GM19438 (cell line): ENCODE measurements around the gene CCT2.
"Not testable (repeated sequence)": the region's sequence is repeated elsewhere in the genome, so short reads cannot be mapped to it uniquely, and the experiment has no call there.

Experiments
- ATAC-seq: cut with Tn5 transposase; IDR thresholded peaks from one replicate; pipeline ENCODE4 v1.9.1; 2021; ENCODE audit warnings: low read depth; ENCODE audit not compliant: unreplicated experiment

The CCT2 gene

DNA sequence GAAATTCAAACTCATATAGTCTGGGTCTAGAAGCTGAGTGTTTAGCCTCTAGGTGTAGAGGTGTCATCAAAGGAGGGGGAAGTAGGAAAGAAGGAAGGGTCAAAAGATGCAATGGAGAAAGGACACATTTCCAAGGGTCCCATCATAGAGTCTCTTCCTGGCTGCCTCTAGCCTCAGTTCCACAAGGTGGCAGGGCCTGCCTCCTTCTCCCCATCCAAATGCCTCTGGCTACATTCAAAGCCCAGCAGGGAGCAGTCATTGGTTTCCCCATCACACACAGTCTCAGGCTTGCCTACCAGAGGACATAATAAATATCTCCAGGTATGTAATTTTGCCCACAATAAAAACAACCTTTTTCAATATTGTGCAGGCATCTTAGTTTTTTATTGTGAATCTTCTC lies 2.1 kb upstream of the CCT2 start:
- ATAC-seq = no peak

DNA sequence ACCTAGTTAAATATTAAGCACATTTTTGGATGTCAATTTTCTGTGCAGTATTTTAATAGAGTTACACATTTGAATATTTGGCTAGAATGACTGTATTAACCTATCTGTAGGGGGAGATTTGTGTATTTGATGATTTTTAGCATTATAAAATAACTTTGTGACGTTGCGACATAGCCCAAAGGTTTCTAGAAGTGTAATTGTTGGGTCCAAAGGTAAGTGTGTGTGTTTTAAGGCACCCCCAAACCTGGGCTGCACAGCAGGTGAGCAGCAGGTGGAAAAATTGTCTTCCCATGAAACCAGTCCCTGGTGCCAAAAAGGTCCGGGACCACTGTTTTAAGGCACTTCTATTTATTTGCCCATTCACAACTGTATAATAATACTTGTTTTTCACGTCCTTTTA lies 3.3 kb downstream of the CCT2 start:
- no peak for ATAC-seq

- no peak for ATAC-seq
These were observed 3.8 kb downstream of the CCT2 start for GRCh38 chr12:69589082-69589481.

GRCh38 chr12:69595689-69596088 lies 10.4 kb downstream of the CCT2 start:
- ATAC-seq = no peak

DNA sequence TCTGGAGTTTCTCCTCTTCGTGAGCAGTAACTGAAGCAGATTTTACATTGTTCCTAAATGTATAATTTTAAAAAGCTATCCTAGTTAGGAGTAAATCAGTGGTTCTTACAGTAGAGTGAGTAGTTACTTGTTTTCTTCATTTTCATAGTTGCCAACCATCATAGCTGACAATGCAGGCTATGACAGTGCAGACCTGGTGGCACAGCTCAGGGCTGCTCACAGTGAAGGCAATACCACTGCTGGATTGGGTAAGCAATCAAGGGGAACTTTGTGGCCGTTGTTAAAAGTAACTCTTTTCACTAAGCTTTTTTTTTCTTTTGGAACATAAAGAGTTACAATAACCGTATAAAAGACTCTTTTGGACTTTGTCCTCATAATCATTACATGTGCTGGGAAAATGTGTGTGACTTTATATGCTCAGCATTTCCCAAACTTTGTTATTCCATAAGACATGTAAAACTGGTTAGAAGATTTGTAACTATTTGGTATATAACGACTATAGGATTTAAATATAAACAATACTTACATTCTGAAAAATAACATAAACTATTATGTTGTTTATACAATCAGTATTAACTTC lies 13.0 kb downstream of the CCT2 start:
- no peak for ATAC-seq

DNA sequence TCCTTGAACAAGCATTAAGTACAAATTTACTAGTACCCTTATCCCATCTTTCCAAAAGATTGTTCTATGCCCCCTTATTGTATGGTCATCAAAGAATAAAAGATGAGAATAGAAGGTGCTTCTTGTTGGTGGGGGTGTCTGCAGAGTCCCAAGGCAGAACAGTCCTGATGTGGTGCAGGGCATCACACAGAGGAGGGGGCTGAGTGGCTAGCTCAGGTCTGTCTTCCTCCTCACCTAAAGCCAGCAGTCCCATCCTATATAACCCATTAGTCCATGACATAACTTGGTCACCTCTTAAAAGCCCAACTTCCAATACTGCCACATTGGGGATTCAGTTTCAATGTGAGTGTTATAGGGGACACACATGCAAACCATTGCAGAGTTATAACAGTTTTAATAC lies 15.5 kb downstream of the CCT2 start:
- no peak for ATAC-seq

GRCh38 chr12:69601962-69602685 lies 16.9 kb downstream of the CCT2 start:
- ATAC-seq = no peak

GRCh38 chr12:69602954-69603353 lies 17.7 kb downstream of the CCT2 start:
- no peak for ATAC-seq

DNA sequence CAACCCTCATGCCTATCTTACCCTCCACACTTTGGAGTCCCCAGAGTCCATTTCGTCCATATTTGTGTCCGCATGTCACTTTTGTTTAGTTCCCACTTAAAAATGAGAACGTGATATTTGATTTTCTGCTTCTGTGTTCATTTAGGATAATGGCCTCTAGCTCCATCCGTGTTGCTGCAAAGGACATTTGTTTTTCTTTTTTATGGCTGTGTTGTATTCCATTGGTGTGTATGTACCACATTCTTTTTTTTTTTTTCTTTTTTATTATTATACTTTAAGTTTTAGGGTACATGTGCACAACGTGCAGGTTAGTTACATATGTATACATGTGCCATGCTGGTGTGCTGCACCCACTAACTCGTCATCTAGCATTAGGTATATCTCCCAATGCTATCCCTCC lies 18.3 kb downstream of the CCT2 start:
- not testable (repeated sequence) for ATAC-seq

- not testable (repeated sequence) for ATAC-seq
These were observed 19.0 kb downstream of the CCT2 start for GRCh38 chr12:69604275-69604674.

- no peak for ATAC-seq
These were observed 22.9 kb downstream of the CCT2 start for GRCh38 chr12:69608114-69608513.

GRCh38 chr12:69610126-69610525 lies 24.9 kb downstream of the CCT2 start:
- no peak for ATAC-seq

GRCh38 chr12:69610729-69611128 lies 25.5 kb downstream of the CCT2 start, which contains the start of gene LRRC10:
TSS of gene LRRC10 (minus strand) at chr12:69610907. CDS start at chr12:69610838, 69 bp downstream.
- ATAC-seq = no peak

DNA sequence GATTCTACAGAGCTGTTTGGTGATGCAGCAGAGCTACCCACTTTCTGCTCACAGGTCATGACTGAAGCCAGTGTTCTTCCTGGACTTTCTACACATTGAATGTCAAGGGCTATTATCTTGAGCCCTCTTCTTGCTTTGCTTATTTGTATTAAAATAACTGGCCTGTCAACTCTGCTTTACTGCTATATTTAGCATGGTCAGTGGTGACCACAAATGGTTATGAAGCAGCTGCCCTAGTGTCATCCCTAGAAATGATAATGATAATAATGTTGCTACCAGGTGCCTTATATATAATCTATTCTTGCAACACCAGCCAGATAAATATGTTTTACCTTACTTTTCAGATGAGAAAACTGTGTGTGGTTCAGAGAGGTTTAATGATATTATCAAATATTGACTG lies 28.1 kb downstream of the CCT2 start:
- ATAC-seq = no peak

GRCh38 chr12:69616025-69616424 lies 30.8 kb downstream of the CCT2 start:
- no peak for ATAC-seq

DNA sequence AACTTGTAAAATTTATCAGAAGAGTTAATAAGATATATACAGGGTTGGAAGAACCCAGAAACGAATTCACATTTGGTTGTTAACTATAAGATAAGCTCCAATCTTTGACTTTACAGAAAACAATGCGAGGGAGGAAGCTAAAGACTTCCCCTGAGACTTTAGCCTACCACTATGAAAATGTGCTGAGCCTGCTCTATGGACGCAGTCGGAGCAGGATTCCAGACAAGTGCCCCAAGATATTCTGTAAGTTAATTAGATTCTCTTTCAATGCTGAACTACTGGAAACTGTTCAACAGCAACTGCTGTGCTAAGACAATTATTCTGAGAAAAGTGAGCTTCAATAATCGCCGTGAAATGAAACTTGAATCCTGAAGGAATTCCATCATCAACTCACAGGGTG lies 33.8 kb downstream of the CCT2 start:
- no peak for ATAC-seq

DNA sequence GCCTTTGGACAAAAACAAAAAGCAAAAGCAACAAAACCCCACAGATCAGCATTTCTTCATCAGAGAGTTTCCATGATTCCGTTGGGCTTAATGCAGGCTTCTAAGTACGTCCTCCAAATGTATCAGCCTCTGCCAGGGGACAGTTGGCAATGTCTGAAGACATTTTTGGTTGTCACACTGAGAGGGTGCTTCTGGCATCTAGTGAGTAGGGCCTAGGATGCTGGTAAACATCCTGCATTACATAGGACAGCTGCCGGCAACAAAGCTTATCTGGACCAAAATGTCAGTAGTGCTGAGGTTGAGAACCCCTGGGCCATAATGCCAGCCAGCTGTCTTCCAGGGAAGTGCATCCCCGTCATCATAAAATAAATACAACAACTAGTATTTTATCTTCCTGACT lies 34.8 kb downstream of the CCT2 start:
- ATAC-seq = no peak

DNA sequence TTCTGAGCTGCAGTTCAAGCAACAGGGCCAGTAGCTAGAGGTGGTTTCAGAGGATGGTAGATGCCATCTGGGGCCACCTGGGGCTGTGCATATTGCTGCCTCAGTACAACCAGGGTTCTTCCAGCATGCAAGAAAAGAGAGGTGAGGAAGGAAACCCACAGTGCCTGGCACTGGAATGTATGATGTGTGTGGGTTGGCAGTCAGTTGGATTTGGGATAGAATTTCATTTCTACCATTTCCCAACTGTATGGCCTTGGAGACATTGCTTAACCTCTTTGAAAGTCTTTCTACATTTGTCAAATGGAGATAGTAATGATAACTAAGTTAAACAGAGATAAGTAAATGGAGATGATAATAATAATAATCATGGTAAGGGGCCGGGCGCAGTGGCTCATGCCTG lies 35.7 kb downstream of the CCT2 start:
- no peak for ATAC-seq

- ATAC-seq = no peak
These were observed 36.3 kb downstream of the CCT2 start for GRCh38 chr12:69621551-69621950.

GRCh38 chr12:69623970-69624369 lies 38.7 kb downstream of the CCT2 start:
- ATAC-seq = no peak

- ATAC-seq = no peak
These were observed 42.2 kb downstream of the CCT2 start for GRCh38 chr12:69627501-69627900.

DNA sequence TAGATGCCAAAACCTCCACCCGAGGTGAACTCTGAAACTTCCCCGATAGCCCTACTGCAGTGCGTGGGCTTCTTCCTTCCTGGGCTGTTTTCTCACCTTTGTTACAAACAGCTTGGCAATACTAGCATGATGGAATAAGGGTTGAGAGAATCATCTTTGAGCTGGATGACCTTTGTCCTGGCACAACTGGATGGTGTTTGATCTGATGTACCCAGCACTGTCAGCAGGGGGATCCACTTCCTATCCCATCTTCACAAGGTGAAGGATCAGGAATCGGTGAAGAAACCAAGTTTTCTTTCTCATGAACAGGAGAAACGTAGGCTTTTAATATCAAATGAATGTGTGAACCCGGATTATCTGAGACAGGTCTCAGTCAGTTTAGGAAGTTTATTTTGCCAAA lies 44.9 kb downstream of the CCT2 start:
- no peak for ATAC-seq
